Suprapubic skin (tissue), 3 donors: Measurements from ENCODE around the gene TXNL4B.

ENCODE experiments used
- CTCF ChIP-seq, 2 donors: fragments of 200-600 bp in 1 of 2; fragments of 450-650 bp in 1 of 2; sonication (generic) in 1 of 2; IDR thresholded peaks; one replicate each; pipeline ENCODE4 v1.5.1; 2016 to 2019; ENCODE audit warnings: antibody characterized with exemption in 2 of 2, mild to moderate bottlenecking in 1 of 2, moderate library complexity in 1 of 2
- POLR2A ChIP-seq, 2 donors: fragments of 450-650 bp; IDR thresholded peaks; one replicate each; pipeline ENCODE4 v1.6.1; 2017; ENCODE audit warnings: antibody characterized with exemption in 2 of 2, mild to moderate bottlenecking in 2 of 2, moderate library complexity in 2 of 2

- TF ChIP-seq CTCF (IDR thresholded peaks at IDR 0.05) (no peak), POLR2A (IDR thresholded peaks at IDR 0.05) (no peak)
These were observed 44.1 kb upstream of the TXNL4B start for GRCh38 chr16:72137380-72138063.
